ENCODE results near the gene CYP2R1.
"Not testable (repeated sequence)": the region's sequence is repeated elsewhere in the genome, so short reads cannot be mapped to it uniquely, and the experiment has no call there.

The CYP2R1 gene

GRCh38 chr11:14891143-14892035, 642 bp downstream of the CYP2R1 start:
- peak; percentile 64 for DNase-seq

- no peak for DNase-seq
Measured at GRCh38 chr11:14886513-14886912, 5.5 kb downstream of the CYP2R1 start.

GRCh38 chr11:14884667-14885273, 7.3 kb downstream of the CYP2R1 start:
- no peak for DNase-seq

- DNase-seq: not testable (repeated sequence)
Measured at GRCh38 chr11:14883683-14884082, 8.3 kb downstream of the CYP2R1 start.

GRCh38 chr11:14882196-14882595, 9.8 kb downstream of the CYP2R1 start:
- DNase-seq: no peak

- DNase-seq: no peak
Measured at GRCh38 chr11:14881576-14882193, 10.3 kb downstream of the CYP2R1 start.

- no peak for DNase-seq
Measured at GRCh38 chr11:14875163-14875562, 16.9 kb downstream of the CYP2R1 start.

GRCh38 chr11:14873632-14874031, 18.4 kb downstream of the CYP2R1 start:
- no peak for DNase-seq

GRCh38 chr11:14872032-14872431, 20.0 kb downstream of the CYP2R1 start:
- DNase-seq: no peak

- not testable (repeated sequence) for DNase-seq
Measured at GRCh38 chr11:14863775-14864174, 28.3 kb downstream of the CYP2R1 start.

- DNase-seq: no peak
Measured at GRCh38 chr11:14861680-14862079, 30.4 kb downstream of the CYP2R1 start.

GRCh38 chr11:14860511-14860910, 31.5 kb downstream of the CYP2R1 start:
- DNase-seq: no peak

GRCh38 chr11:14858404-14858803, 33.6 kb downstream of the CYP2R1 start:
- no peak for DNase-seq

- DNase-seq: no peak
Measured at GRCh38 chr11:14857621-14858020, 34.4 kb downstream of the CYP2R1 start.

GRCh38 chr11:14855890-14856289, 36.1 kb downstream of the CYP2R1 start:
- DNase-seq: no peak

GRCh38 chr11:14854057-14854456, 38.0 kb downstream of the CYP2R1 start:
- DNase-seq: no peak

GRCh38 chr11:14852571-14853177, 39.4 kb downstream of the CYP2R1 start:
- no peak for DNase-seq

GRCh38 chr11:14842002-14842401, 50.0 kb downstream of the CYP2R1 start:
- DNase-seq: no peak

- DNase-seq: no peak
Measured at GRCh38 chr11:14835496-14836492, 56.2 kb downstream of the CYP2R1 start.
